GM12891 (cell line): ENCODE measurements around the gene UBASH3B.

ENCODE experiments used
- POLR2A ChIP-seq: IDR thresholded peaks from 2 replicates; pipeline ENCODE4 v1.6.1; 2011; ENCODE audit warnings: low read depth, low read length, control low read depth
- POLR2AphosphoS5 ChIP-seq: IDR thresholded peaks from 2 replicates; pipeline ENCODE4 v1.6.1; 2011; ENCODE audit warnings: low read depth, low read length, control low read depth
- TAF1 ChIP-seq: IDR thresholded peaks from 2 replicates; pipeline ENCODE4 v1.6.1; 2011; ENCODE audit warnings: low read depth, low read length, control low read depth

- no peak for TF ChIP-seq POLR2A
- no peak for TF ChIP-seq POLR2AphosphoS5
- no peak for TF ChIP-seq TAF1
Measured at GRCh38 chr11:122853261-122853660, 197.7 kb downstream of the UBASH3B start.
